ENCODE data around the gene B3GALT2.

- no peak for TF ChIP-seq POLR2AphosphoS5 (IDR thresholded peaks at IDR 0.05; ENCODE audit: borderline replicate concordance, low read depth, low read length)
- TF ChIP-seq EZH2 (IDR thresholded peaks at IDR 0.05), result no peak
- TF ChIP-seq FOXP2 (optimal IDR thresholded peaks at IDR 0.05; ENCODE audit: control extremely low read depth, extremely low read length, insufficient read depth), result no peak
Observed at GRCh38 chr1:193222056-193222615, 35.7 kb upstream of the B3GALT2 start.
